Measurements from ENCODE around the gene BRAT1.
"Not testable (repeated sequence)": the region's sequence is repeated elsewhere in the genome, so short reads cannot be mapped to it uniquely, and the experiment has no call there.

Gene BRAT1

GRCh38 chr7:2555121-2556052 is at the start of gene BRAT1:
BRAT1 (minus strand) TSS chr7:2555524; CDS start chr7:2554431, 1,093 bp downstream.
- DNase-seq, result peak; percentile 90 to 94

- no peak for DNase-seq
Measured at GRCh38 chr7:2604608-2605174, 49.4 kb upstream of the BRAT1 start.

GRCh38 chr7:2603044-2603965 is 48.0 kb upstream of the BRAT1 start:
- DNase-seq, result no peak

GRCh38 chr7:2602406-2603043 is 47.2 kb upstream of the BRAT1 start:
- no peak for DNase-seq

GRCh38 chr7:2601907-2602306 is 46.6 kb upstream of the BRAT1 start:
- DNase-seq, result no peak

GRCh38 chr7:2601065-2601464 is 45.7 kb upstream of the BRAT1 start:
- no peak for DNase-seq

- DNase-seq, result no peak
Measured at GRCh38 chr7:2598154-2598823, 43.0 kb upstream of the BRAT1 start.

- no peak for DNase-seq
Measured at GRCh38 chr7:2597273-2597640, 41.9 kb upstream of the BRAT1 start.

GRCh38 chr7:2596464-2597272 is 41.3 kb upstream of the BRAT1 start:
- no peak for DNase-seq

- DNase-seq, result no peak
Measured at GRCh38 chr7:2595258-2595860, 40.0 kb upstream of the BRAT1 start.

- no peak for DNase-seq
Measured at GRCh38 chr7:2594599-2594998, 39.3 kb upstream of the BRAT1 start.

- DNase-seq, result no peak
Measured at GRCh38 chr7:2593036-2593727, 37.9 kb upstream of the BRAT1 start.

GRCh38 chr7:2592375-2592865 is 37.1 kb upstream of the BRAT1 start:
- DNase-seq, result no peak

GRCh38 chr7:2589941-2590340 is 34.6 kb upstream of the BRAT1 start:
- DNase-seq, result not testable (repeated sequence)

GRCh38 chr7:2589341-2589740 is 34.0 kb upstream of the BRAT1 start:
- no peak for DNase-seq

- DNase-seq, result no peak
Measured at GRCh38 chr7:2587778-2588177, 32.5 kb upstream of the BRAT1 start.

- no peak for DNase-seq
Measured at GRCh38 chr7:2587134-2587533, 31.8 kb upstream of the BRAT1 start.

- DNase-seq, result no peak
Measured at GRCh38 chr7:2586326-2587020, 31.1 kb upstream of the BRAT1 start.

GRCh38 chr7:2585446-2585845 is 30.1 kb upstream of the BRAT1 start:
- DNase-seq, result no peak

Measured in hippocampal formation (tissue), 2 donors.